Measurements from ENCODE around the gene MAST2. TPM values are rescaled to one million over a fixed set of nuclear protein-coding genes. Genes with fewer than 3 reads are reported as not detected.

MAST2 gene
- total and polyA plus RNA-seq, 2 of the 13 experiments (the other 11 are each of a cell fraction or from before 2014, with no cell fraction given), result 15.3 to 23.0 TPM

DNA sequence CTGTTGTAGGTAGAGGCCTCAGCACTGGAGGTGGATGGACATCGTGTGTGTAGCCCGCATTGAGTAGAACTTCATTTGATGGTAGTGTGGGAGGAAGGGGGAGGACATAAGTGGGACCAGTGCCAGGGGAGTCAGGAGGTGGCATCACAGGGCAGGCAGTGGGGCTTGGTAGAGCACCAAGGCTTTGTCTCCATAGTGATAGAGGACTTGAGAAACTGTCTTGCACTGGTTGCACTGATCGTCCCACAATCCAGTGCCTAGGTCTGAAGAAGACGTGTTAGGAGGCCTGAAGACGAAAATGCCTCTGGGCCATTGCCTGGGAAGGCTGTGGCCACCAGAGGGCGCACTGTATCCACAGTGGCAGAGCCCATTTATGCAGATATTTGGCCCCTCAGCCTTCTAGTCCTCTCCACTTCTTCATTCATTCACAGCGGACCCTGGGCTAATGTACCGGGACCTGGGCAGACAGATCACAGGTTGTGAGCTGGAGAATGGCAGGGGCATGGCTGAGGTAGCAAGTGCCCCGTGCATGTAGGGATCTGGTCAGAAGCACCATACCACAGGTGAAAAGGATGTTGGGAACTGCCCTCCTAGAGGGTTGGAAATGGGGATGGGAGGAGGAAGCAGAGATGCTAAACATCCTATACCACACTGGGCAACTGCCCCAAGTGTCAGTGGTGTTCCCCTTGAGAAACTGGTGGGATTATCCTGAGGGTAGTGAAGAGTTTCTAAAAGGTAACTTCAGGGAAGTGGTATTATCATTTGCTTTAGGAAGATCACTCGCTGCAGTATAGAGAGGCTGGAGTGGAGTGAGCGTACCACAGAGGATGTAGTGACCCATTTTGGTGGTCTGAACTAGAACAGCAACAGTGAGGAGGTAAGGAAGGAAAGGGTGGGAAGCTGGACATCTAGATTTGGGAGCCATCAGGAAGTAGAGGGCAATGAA, 233.8 kb downstream of the MAST2 start (continued):
- TF ChIP-seq, protein P1, sequence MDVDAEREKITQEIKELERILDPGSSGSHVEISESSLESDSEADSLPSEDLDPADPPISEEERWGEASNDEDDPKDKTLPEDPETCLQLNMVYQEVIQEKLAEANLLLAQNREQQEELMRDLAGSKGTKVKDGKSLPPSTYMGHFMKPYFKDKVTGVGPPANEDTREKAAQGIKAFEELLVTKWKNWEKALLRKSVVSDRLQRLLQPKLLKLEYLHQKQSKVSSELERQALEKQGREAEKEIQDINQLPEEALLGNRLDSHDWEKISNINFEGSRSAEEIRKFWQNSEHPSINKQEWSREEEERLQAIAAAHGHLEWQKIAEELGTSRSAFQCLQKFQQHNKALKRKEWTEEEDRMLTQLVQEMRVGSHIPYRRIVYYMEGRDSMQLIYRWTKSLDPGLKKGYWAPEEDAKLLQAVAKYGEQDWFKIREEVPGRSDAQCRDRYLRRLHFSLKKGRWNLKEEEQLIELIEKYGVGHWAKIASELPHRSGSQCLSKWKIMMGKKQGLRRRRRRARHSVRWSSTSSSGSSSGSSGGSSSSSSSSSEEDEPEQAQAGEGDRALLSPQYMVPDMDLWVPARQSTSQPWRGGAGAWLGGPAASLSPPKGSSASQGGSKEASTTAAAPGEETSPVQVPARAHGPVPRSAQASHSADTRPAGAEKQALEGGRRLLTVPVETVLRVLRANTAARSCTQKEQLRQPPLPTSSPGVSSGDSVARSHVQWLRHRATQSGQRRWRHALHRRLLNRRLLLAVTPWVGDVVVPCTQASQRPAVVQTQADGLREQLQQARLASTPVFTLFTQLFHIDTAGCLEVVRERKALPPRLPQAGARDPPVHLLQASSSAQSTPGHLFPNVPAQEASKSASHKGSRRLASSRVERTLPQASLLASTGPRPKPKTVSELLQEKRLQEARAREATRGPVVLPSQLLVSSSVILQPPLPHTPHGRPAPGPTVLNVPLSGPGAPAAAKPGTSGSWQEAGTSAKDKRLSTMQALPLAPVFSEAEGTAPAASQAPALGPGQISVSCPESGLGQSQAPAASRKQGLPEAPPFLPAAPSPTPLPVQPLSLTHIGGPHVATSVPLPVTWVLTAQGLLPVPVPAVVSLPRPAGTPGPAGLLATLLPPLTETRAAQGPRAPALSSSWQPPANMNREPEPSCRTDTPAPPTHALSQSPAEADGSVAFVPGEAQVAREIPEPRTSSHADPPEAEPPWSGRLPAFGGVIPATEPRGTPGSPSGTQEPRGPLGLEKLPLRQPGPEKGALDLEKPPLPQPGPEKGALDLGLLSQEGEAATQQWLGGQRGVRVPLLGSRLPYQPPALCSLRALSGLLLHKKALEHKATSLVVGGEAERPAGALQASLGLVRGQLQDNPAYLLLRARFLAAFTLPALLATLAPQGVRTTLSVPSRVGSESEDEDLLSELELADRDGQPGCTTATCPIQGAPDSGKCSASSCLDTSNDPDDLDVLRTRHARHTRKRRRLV (CRISPR knock-in tag; IDR thresholded peaks at IDR 0.05), result peak; percentile 91; the same call in 1 of the 2 replicates
- TF ChIP-seq HNF4G (IDR thresholded peaks at IDR 0.05; ENCODE audit: borderline replicate concordance, low read depth, low read length), result no peak
- TF ChIP-seq HNF4G (CRISPR knock-in tag; IDR thresholded peaks at IDR 0.05; ENCODE audit: borderline replicate concordance, low read depth), result no peak
- no peak for TF ChIP-seq ZNF777 (CRISPR knock-in tag; IDR thresholded peaks at IDR 0.05)
- TF ChIP-seq, protein P2, sequence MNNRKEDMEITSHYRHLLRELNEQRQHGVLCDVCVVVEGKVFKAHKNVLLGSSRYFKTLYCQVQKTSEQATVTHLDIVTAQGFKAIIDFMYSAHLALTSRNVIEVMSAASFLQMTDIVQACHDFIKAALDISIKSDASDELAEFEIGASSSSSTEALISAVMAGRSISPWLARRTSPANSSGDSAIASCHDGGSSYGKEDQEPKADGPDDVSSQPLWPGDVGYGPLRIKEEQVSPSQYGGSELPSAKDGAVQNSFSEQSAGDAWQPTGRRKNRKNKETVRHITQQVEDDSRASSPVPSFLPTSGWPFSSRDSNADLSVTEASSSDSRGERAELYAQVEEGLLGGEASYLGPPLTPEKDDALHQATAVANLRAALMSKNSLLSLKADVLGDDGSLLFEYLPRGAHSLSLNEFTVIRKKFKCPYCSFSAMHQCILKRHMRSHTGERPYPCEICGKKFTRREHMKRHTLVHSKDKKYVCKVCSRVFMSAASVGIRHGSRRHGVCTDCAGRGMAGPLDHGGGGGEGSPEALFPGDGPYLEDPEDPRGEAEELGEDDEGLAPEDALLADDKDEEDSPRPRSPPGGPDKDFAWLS (CRISPR knock-in tag; IDR thresholded peaks at IDR 0.05; ENCODE audit: borderline replicate concordance), result no peak
- peak; percentile 98 for TF ChIP-seq STAG1 (CRISPR knock-in tag; IDR thresholded peaks at IDR 0.05)
- no peak for TF ChIP-seq ZNF670 (CRISPR knock-in tag; IDR thresholded peaks at IDR 0.05; ENCODE audit: borderline replicate concordance)
- TF ChIP-seq TOE1 (CRISPR knock-in tag; IDR thresholded peaks at IDR 0.05), result no peak
- no peak for TF ChIP-seq CENPX (CRISPR knock-in tag; IDR thresholded peaks at IDR 0.05)
- TF ChIP-seq, protein P3, sequence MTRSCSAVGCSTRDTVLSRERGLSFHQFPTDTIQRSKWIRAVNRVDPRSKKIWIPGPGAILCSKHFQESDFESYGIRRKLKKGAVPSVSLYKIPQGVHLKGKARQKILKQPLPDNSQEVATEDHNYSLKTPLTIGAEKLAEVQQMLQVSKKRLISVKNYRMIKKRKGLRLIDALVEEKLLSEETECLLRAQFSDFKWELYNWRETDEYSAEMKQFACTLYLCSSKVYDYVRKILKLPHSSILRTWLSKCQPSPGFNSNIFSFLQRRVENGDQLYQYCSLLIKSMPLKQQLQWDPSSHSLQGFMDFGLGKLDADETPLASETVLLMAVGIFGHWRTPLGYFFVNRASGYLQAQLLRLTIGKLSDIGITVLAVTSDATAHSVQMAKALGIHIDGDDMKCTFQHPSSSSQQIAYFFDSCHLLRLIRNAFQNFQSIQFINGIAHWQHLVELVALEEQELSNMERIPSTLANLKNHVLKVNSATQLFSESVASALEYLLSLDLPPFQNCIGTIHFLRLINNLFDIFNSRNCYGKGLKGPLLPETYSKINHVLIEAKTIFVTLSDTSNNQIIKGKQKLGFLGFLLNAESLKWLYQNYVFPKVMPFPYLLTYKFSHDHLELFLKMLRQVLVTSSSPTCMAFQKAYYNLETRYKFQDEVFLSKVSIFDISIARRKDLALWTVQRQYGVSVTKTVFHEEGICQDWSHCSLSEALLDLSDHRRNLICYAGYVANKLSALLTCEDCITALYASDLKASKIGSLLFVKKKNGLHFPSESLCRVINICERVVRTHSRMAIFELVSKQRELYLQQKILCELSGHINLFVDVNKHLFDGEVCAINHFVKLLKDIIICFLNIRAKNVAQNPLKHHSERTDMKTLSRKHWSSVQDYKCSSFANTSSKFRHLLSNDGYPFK (CRISPR knock-in tag; IDR thresholded peaks at IDR 0.05; ENCODE audit: borderline replicate concordance), result peak; percentile 37; the same call in 1 of the 2 replicates
- TF ChIP-seq SAFB2 (CRISPR knock-in tag; IDR thresholded peaks at IDR 0.05; ENCODE audit: borderline replicate concordance, low read depth), result no peak
- TF ChIP-seq ZNF124 (CRISPR knock-in tag; IDR thresholded peaks at IDR 0.05), result no peak
- TF ChIP-seq, protein P4, sequence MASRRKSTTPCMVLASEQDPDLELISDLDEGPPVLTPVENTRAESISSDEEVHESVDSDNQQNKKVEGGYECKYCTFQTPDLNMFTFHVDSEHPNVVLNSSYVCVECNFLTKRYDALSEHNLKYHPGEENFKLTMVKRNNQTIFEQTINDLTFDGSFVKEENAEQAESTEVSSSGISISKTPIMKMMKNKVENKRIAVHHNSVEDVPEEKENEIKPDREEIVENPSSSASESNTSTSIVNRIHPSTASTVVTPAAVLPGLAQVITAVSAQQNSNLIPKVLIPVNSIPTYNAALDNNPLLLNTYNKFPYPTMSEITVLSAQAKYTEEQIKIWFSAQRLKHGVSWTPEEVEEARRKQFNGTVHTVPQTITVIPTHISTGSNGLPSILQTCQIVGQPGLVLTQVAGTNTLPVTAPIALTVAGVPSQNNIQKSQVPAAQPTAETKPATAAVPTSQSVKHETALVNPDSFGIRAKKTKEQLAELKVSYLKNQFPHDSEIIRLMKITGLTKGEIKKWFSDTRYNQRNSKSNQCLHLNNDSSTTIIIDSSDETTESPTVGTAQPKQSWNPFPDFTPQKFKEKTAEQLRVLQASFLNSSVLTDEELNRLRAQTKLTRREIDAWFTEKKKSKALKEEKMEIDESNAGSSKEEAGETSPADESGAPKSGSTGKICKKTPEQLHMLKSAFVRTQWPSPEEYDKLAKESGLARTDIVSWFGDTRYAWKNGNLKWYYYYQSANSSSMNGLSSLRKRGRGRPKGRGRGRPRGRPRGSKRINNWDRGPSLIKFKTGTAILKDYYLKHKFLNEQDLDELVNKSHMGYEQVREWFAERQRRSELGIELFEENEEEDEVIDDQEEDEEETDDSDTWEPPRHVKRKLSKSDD (CRISPR knock-in tag; IDR thresholded peaks at IDR 0.05; ENCODE audit: low read depth), result no peak

Data from HepG2 (cell line).